Panc1 (cell line): ENCODE results near the gene CBY2. TPM values are rescaled to one million over a fixed set of nuclear protein-coding genes. Genes with fewer than 3 reads are reported as not detected.

ENCODE experiments used
- ATAC-seq: fragments of 200-7000 bp; cut with Tn5 transposase; 2 replicates; pipeline ENCODE4 v1.9.1; 2020; ENCODE audit warnings: mild to moderate bottlenecking, moderate library complexity
- BruUV-seq: library from RNA; stranded (reverse); fragments of 400-500 nt; replicated peaks from 2 replicates; lab custom pipeline; 2021; lab: Mats Ljungman, UMichigan
- CTCF ChIA-PET: fragments of 300-600 bp; sonication (Branson Sonifier 250); formaldehyde crosslinking; loops from one replicate; lab custom pipeline; 2022; ENCODE audit warnings: antibody characterized with exemption; lab: Charles Lee
- POLR2A ChIA-PET: fragments of 300-600 bp; sonication (Branson Sonifier 250); formaldehyde crosslinking; loops from one replicate; lab custom pipeline; 2022; ENCODE audit warnings: antibody characterized with exemption; lab: Charles Lee
- DNase-seq: peaks from one replicate; pipeline ENCODE4 v3.0.0-alpha.2; 2010; ENCODE audit warnings: low read depth, low spot score
- H3K27ac ChIP-seq: 2 replicates; pipeline ENCODE4 v1.5.1; 2011; ENCODE audit warnings: mild to moderate bottlenecking, low read length, inconsistent platforms
- H3K27me3 ChIP-seq: fragments of 200-500 bp; sonication (Bioruptor generic); 2 replicates; pipeline ENCODE4 v1.6.0; 2014; ENCODE audit warnings: low read length, inconsistent platforms; ENCODE audit not compliant: control insufficient read depth, insufficient read depth
- H3K36me3 ChIP-seq: fragments of 200-500 bp; sonication (Bioruptor generic); 2 replicates; pipeline ENCODE4 v1.5.1; 2014; ENCODE audit warnings: inconsistent platforms, mild to moderate bottlenecking, low read length, moderate library complexity; ENCODE audit not compliant: control insufficient read depth, insufficient read depth
- H3K4me1 ChIP-seq: 2 replicates; pipeline ENCODE4 v1.5.1; 2011; ENCODE audit warnings: inconsistent platforms, mild to moderate bottlenecking, low read length, moderate library complexity; ENCODE audit not compliant: control insufficient read depth, insufficient read depth
- H3K4me3 ChIP-seq, 2 experiments: 2 replicates each; pipeline ENCODE4 v1.5.1; 2011 to 2012; ENCODE audit warnings: low read depth in 2 of 2, low read length in 2 of 2, mild to moderate bottlenecking in 2 of 2, inconsistent platforms in 1 of 2, moderate library complexity in 1 of 2
- H3K9me3 ChIP-seq: fragments of 200-500 bp; sonication (Bioruptor generic); 2 replicates; pipeline ENCODE4 v1.5.1; 2014; ENCODE audit warnings: low read depth, mild to moderate bottlenecking, inconsistent platforms, low read length, moderate library complexity; ENCODE audit not compliant: control insufficient read depth, insufficient read depth
- POLR2AphosphoS5 ChIP-seq: IDR thresholded peaks from 2 replicates; pipeline ENCODE4 v1.6.1; 2012; ENCODE audit warnings: mild to moderate bottlenecking, low read depth, low read length, moderate library complexity
- SIN3A ChIP-seq: IDR thresholded peaks from 2 replicates; pipeline ENCODE4 v1.6.1; 2012; ENCODE audit warnings: low read depth, mild to moderate bottlenecking, low read length, moderate library complexity, borderline replicate concordance; ENCODE audit not compliant: insufficient read depth
- TCF7L2 ChIP-seq: IDR thresholded peaks from 2 replicates; pipeline ENCODE4 v1.6.1; 2011; ENCODE audit warnings: mild to moderate bottlenecking, low read depth, low read length, inconsistent platforms
- in situ Hi-C: cut with HindIII; loops from 2 replicates; pipeline ENCODE4 v1.10.0; 2016; ENCODE audit warnings: low sequenced_read_pairs, low pct_unique_long_range_greater_than_20kb
- intact Hi-C: fragments of 100-400 bp; cut with micrococcal nuclease; formaldehyde crosslinking; loops from one replicate; pipeline ENCODE4 v1.10.0; 2022; ENCODE audit not compliant: unreplicated experiment
- total RNA-seq: library from RNA; stranded (reverse); gene quantifications from one replicate; pipeline ENCODE4 v1.2.1, GENCODE V29; 2021; ENCODE audit not compliant: unreplicated experiment
- TF ChIP-seq, protein P1 (sequence below): fragments of 450-650 bp; IDR thresholded peaks from 2 replicates; pipeline ENCODE4 v1.5.1; 2017; ENCODE audit warnings: mild to moderate bottlenecking
- TF ChIP-seq, protein P2 (sequence below), 2 experiments: IDR thresholded peaks; 2 replicates each; pipeline ENCODE4 v1.6.1; 2011 to 2012; ENCODE audit warnings: low read depth in 2 of 2, control low read depth in 1 of 2, low read length in 1 of 2, mild to moderate bottlenecking in 1 of 2, moderate library complexity in 1 of 2; ENCODE audit not compliant: insufficient read depth in 1 of 2

The CBY2 gene
- total RNA-seq, 1 experiment from 2014 or later = not detected

DNA sequence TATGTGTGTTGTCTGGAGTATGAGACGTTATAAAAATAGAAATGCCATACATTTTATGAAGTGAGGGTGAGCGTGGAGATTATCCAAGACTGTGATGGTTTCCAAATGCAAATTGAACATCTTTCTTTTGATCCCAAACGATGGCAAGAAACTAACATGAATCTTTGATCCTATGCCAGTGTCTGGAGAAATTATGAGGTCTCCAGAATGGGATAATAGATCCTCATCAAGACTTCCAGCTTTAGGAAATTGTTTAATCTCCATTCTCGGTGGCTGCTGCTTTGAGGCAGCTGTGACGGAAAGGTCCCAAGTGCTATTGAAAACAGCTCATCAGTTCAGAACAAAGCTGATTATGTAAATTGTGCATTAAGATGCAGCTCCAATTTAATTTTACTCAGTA lies 30.8 kb downstream of the CBY2 start:
- no peak overlapping the region for H3K27ac ChIP-seq
- intact Hi-C loops (no loop called here), in situ Hi-C loops (no loop called here)
- ChIA-PET POLR2A (no interaction called here), CTCF (no interaction called here)
- no peaks in the 10 kb centered on the region for H3K4me1 ChIP-seq
- no peak overlapping the region for H3K4me3 ChIP-seq
- H3K9me3 ChIP-seq = no peaks in the 10 kb centered on the region
- TF ChIP-seq, protein P1, sequence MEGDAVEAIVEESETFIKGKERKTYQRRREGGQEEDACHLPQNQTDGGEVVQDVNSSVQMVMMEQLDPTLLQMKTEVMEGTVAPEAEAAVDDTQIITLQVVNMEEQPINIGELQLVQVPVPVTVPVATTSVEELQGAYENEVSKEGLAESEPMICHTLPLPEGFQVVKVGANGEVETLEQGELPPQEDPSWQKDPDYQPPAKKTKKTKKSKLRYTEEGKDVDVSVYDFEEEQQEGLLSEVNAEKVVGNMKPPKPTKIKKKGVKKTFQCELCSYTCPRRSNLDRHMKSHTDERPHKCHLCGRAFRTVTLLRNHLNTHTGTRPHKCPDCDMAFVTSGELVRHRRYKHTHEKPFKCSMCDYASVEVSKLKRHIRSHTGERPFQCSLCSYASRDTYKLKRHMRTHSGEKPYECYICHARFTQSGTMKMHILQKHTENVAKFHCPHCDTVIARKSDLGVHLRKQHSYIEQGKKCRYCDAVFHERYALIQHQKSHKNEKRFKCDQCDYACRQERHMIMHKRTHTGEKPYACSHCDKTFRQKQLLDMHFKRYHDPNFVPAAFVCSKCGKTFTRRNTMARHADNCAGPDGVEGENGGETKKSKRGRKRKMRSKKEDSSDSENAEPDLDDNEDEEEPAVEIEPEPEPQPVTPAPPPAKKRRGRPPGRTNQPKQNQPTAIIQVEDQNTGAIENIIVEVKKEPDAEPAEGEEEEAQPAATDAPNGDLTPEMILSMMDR = no peak
- TF ChIP-seq SIN3A (no peak), TCF7L2 (no peak), POLR2AphosphoS5 (no peak)
- TF ChIP-seq, protein P2, sequence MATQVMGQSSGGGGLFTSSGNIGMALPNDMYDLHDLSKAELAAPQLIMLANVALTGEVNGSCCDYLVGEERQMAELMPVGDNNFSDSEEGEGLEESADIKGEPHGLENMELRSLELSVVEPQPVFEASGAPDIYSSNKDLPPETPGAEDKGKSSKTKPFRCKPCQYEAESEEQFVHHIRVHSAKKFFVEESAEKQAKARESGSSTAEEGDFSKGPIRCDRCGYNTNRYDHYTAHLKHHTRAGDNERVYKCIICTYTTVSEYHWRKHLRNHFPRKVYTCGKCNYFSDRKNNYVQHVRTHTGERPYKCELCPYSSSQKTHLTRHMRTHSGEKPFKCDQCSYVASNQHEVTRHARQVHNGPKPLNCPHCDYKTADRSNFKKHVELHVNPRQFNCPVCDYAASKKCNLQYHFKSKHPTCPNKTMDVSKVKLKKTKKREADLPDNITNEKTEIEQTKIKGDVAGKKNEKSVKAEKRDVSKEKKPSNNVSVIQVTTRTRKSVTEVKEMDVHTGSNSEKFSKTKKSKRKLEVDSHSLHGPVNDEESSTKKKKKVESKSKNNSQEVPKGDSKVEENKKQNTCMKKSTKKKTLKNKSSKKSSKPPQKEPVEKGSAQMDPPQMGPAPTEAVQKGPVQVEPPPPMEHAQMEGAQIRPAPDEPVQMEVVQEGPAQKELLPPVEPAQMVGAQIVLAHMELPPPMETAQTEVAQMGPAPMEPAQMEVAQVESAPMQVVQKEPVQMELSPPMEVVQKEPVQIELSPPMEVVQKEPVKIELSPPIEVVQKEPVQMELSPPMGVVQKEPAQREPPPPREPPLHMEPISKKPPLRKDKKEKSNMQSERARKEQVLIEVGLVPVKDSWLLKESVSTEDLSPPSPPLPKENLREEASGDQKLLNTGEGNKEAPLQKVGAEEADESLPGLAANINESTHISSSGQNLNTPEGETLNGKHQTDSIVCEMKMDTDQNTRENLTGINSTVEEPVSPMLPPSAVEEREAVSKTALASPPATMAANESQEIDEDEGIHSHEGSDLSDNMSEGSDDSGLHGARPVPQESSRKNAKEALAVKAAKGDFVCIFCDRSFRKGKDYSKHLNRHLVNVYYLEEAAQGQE (IDR thresholded peaks at IDR 0.05; ENCODE audit: insufficient read depth in 1 of 2, low read depth in 2 of 2, low read length in 1 of 2) = no peak
- no TSS peak for BruUV-seq
- H3K36me3 ChIP-seq = no peaks in the 10 kb centered on the region
- no peaks in the 10 kb centered on the region; the same call in 1 of the 2 replicates for H3K27me3 ChIP-seq
- ATAC-seq (no peak), DNase-seq (no peak)

DNA sequence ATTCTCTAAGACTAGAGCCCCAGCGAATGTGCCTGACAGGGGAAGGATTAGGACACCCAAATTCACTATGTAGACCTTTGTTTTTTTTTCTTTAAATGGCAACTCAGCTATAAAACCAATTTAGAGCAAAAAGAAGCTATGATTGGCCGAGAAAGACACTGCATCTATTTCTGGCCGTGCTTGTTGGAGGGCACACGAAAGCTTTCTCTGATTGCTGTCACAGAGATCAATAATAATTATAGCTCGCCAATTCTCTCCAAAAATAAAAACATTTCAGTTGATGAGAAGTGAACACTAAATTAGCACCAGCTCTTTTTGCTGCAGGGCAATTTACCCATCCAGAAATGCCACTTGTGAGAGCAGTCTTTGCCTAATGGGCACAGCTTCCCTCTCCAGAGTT lies 31.2 kb downstream of the CBY2 start:
- H3K4me3 ChIP-seq = no peak overlapping the region
- ATAC-seq (no peak), DNase-seq (no peak)
- no peak overlapping the region for H3K27ac ChIP-seq
- no peaks in the 10 kb centered on the region for H3K36me3 ChIP-seq
- CTCF ChIA-PET = no interaction called here
- H3K4me1 ChIP-seq = no peaks in the 10 kb centered on the region
- intact Hi-C loops = no loop called here
- POLR2A ChIA-PET = no interaction called here
- H3K9me3 ChIP-seq = no peaks in the 10 kb centered on the region
- in situ Hi-C loops = no loop called here
- no peak for TF ChIP-seq POLR2AphosphoS5
- no peak for TF ChIP-seq TCF7L2
- no TSS peak for BruUV-seq
- H3K27me3 ChIP-seq = no peaks in the 10 kb centered on the region; the same call in 1 of the 2 replicates

DNA sequence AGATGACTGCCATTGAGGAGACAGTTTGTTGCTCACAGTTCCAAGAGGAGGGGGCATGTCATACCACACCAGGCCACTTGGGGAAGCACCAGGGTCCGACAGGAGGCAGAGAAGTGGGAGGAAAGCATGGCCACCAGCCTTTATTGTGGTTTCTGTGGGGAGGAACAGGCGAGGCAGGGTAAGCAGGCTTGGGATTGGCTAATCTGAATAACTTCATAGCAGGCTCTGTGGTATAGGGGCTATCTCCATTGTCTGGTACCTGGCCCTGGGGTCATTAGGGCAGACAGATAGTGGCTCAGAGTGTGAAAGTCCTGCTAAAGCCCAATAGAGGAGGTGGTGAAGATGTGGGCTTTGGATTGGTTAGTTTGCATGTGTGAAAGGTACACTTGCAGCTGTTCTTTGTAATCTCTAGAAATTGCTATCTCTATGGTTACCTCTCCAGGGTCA lies 35.5 kb downstream of the CBY2 start:
- ATAC-seq (no peak), DNase-seq (no peak)
- Histone ChIP-seq H3K9me3 (no peaks in the 10 kb centered on the region), H3K27me3 (no peaks in the 10 kb centered on the region; the same call in 1 of the 2 replicates), H3K36me3 (no peaks in the 10 kb centered on the region), H3K4me3 (no peak overlapping the region), H3K4me1 (no peaks in the 10 kb centered on the region), H3K27ac (no peak overlapping the region)
- CTCF ChIA-PET = no interaction called here
- TF ChIP-seq, protein P2 (IDR thresholded peaks at IDR 0.05; ENCODE audit: insufficient read depth in 1 of 2, low read depth in 2 of 2, low read length in 1 of 2) = no peak
- TF ChIP-seq, protein P1 = 0 out of 2 replicates have a peak, but pooled peaks have one; percentile 9
- in situ Hi-C loops (no loop called here), intact Hi-C loops (no loop called here)
- no TSS peak for BruUV-seq
- POLR2A ChIA-PET = no interaction called here
